ENCODE results near the gene LHFPL3. TPM values are rescaled to one million over a fixed set of nuclear protein-coding genes. Genes with fewer than 3 reads are reported as not detected.

LHFPL3 gene
- total and polyA plus RNA-seq, 2 of the 13 experiments (the other 11 are each of a cell fraction or from before 2014, with no cell fraction given), result not detected

- ChIA-PET POLR2A (no interaction called here), CTCF (ENCODE audit: low intra/inter-chr PET ratio, low total read pairs) (no interaction called here)
- no peaks in the 10 kb centered on the region for H4K20me1 ChIP-seq (ENCODE audit: insufficient read depth, low read length)
- H3K36me3 ChIP-seq (replicated peaks in 1 of 2; ENCODE audit: control insufficient read depth in 1 of 2, insufficient read depth in 2 of 2, low read length in 2 of 2), result no peaks in the 10 kb centered on the region
- TF ChIP-seq NFE2L1 (CRISPR knock-in tag; IDR thresholded peaks at IDR 0.05; ENCODE audit: borderline replicate concordance), result no peak
- no peak for TF ChIP-seq ZC3H4 (CRISPR knock-in tag; IDR thresholded peaks at IDR 0.05; ENCODE audit: borderline replicate concordance)
- TF ChIP-seq GTF2F1 (IDR thresholded peaks at IDR 0.05; ENCODE audit: low read length), result no peak
- TF ChIP-seq ZNF589 (CRISPR knock-in tag; conservative IDR thresholded peaks at IDR 0.05), result no peak
- TF ChIP-seq ZNF619 (CRISPR knock-in tag; IDR thresholded peaks at IDR 0.05), result no peak
- no peak for TF ChIP-seq MBD4 (IDR thresholded peaks at IDR 0.05; ENCODE audit: borderline replicate concordance, low read length)
- no peak for TF ChIP-seq SUZ12 (IDR thresholded peaks at IDR 0.05; ENCODE audit: low read depth, low read length)
- no peak for TF ChIP-seq KDM5A (IDR thresholded peaks at IDR 0.05; ENCODE audit: borderline replicate concordance, low read length)
- no peak for TF ChIP-seq POGZ (CRISPR knock-in tag; IDR thresholded peaks at IDR 0.05)
- no peak for TF ChIP-seq FIP1L1 (IDR thresholded peaks at IDR 0.05; ENCODE audit: borderline replicate concordance, insufficient read depth, low read depth, low read length)
- no peak for TF ChIP-seq ZNF441 (CRISPR knock-in tag; IDR thresholded peaks at IDR 0.05; ENCODE audit: borderline replicate concordance)
- no peak for TF ChIP-seq NFAT5 (CRISPR knock-in tag; IDR thresholded peaks at IDR 0.05)
- TF ChIP-seq SKI (IDR thresholded peaks at IDR 0.05; ENCODE audit: partially characterized antibody), result no peak
- TF ChIP-seq ZNF746 (CRISPR knock-in tag; IDR thresholded peaks at IDR 0.05), result no peak
- no peak for TF ChIP-seq HMG20B (CRISPR knock-in tag; conservative IDR thresholded peaks at IDR 0.05)
- peaks cover 0 to 14% of the 10 kb centered on the region in 2 experiments; a peak in 1 of 5 replicates for H3K27me3 ChIP-seq (ENCODE audit: control insufficient read depth in 1 of 2, insufficient read depth in 2 of 2, low read length in 2 of 2)
- no peaks in the 10 kb centered on the region for H3K79me2 ChIP-seq (ENCODE audit: insufficient read depth, low read length)
- no peak for FAIRE-seq
- H3K9me3 ChIP-seq (ENCODE audit: low read length), result no peaks in the 10 kb centered on the region
- no peaks in the 10 kb centered on the region for H3K4me1 ChIP-seq (ENCODE audit: insufficient read depth, low read length)
- no peak for ATAC-seq
- BruUV-seq (replicated peaks), result no TSS peak
- no peak overlapping the region for H2AFZ ChIP-seq (ENCODE audit: low read length)
- H3K4me2 ChIP-seq (ENCODE audit: low read depth, low read length), result no peak overlapping the region
- in situ Hi-C loops (cut with HindIII; ENCODE audit: extremely low pct_ligation_motif_present, low pct_unique_long_range_greater_than_20kb) (loop anchor here (25.0 kb wide), 1 partner anchor 488 kb away; the partner anchor contains the start of gene LHFPL3), intact Hi-C loops (cut with micrococcal nuclease; ENCODE audit: unreplicated experiment) (no loop called here)
- DNase-seq (ENCODE audit: low spot score), result no peak
- H3K4me3 ChIP-seq (replicated peaks in 1 of 3; ENCODE audit: insufficient read depth in 1 of 3, low read depth in 2 of 3, low read length in 3 of 3), result no peak overlapping the region
- no peak overlapping the region for H3K27ac ChIP-seq (ENCODE audit: extremely low read length, insufficient read depth, low read length)
- no peak overlapping the region for H3K9ac ChIP-seq (ENCODE audit: insufficient read depth, low read depth, low read length)
Observed at GRCh38 chr7:104825099-104825498, 496.7 kb downstream of the LHFPL3 start.
